ENCODE results near the gene ZNF865.

ZNF865 gene

GRCh38 chr19:55626350-55626749 lies 20.9 kb downstream of the ZNF865 start:
- POLR2A ChIA-PET: no interaction called here
- no peak for TF ChIP-seq CTCF (IDR thresholded peaks at IDR 0.05; ENCODE audit: control extremely low read depth, extremely low read depth, low read depth, missing control alignments)
- DNase-seq (ENCODE audit: extremely low spot score): no peak
- CTCF ChIA-PET: interaction anchor here (0.8 to 4.6 kb wide), 11 partner anchors 9 to 159 kb away, joined by 3 to 26 read pairs (median 3); partner anchors contain the start of gene ZNF865

GRCh38 chr19:55632463-55632834 lies 27.0 kb downstream of the ZNF865 start:
- TF ChIP-seq CTCF (IDR thresholded peaks at IDR 0.05; ENCODE audit: control extremely low read depth, extremely low read depth, low read depth, missing control alignments): peak; percentile 88
- ChIA-PET POLR2A (interaction anchor here (0.5 to 1.7 kb wide), 2 partner anchors 8 to 28 kb away, joined by 4 to 7 read pairs; partner anchors contain the start of genes ZNF784 and ZNF865), CTCF (interaction anchor here (0.6 to 9.0 kb wide), 57 partner anchors 9 to 716 kb away, joined by 3 to 109 read pairs (median 4); partner anchors contain the start of genes CCDC106, FIZ1, NAT14 and U2AF2)
- DNase-seq (ENCODE audit: extremely low spot score): peak; percentile 66

- POLR2A ChIA-PET: interaction anchor here (1.0 to 1.9 kb wide), 2 partner anchors 21 to 52 kb away, joined by 3 to 7 read pairs; partner anchors contain the start of gene U2AF2
- no peak for TF ChIP-seq CTCF (IDR thresholded peaks at IDR 0.05; ENCODE audit: control extremely low read depth, extremely low read depth, low read depth, missing control alignments)
- DNase-seq (ENCODE audit: extremely low spot score): no peak
- CTCF ChIA-PET: interaction anchor here (1.3 to 9.0 kb wide), 17 partner anchors 9 to 700 kb away, joined by 3 to 109 read pairs (median 19); partner anchors contain the start of genes CCDC106, U2AF2, ZNF581 and ZNF784
Measured at GRCh38 chr19:55633861-55634260, 28.4 kb downstream of the ZNF865 start.

- ChIA-PET CTCF (interaction anchor here (1.0 to 9.0 kb wide), 7 partner anchors 11 to 698 kb away, joined by 3 to 84 read pairs (median 4); partner anchors contain the start of genes CCDC106, U2AF2 and ZNF784), POLR2A (interaction anchor here (1.9 to 2.7 kb wide), 2 partner anchors 12 to 19 kb away, joined by 7 to 8 read pairs; partner anchors contain the start of genes CCDC106 and U2AF2)
- DNase-seq (ENCODE audit: extremely low spot score): no peak
- TF ChIP-seq CTCF (IDR thresholded peaks at IDR 0.05; ENCODE audit: control extremely low read depth, extremely low read depth, low read depth, missing control alignments): no peak
Measured at GRCh38 chr19:55635334-55635717, 29.9 kb downstream of the ZNF865 start.

GRCh38 chr19:55635856-55636440 lies 30.5 kb downstream of the ZNF865 start:
- TF ChIP-seq CTCF (IDR thresholded peaks at IDR 0.05; ENCODE audit: control extremely low read depth, extremely low read depth, low read depth, missing control alignments): no peak
- no peak for DNase-seq (ENCODE audit: extremely low spot score)
- CTCF ChIA-PET: interaction anchor here (1.0 to 9.0 kb wide), 6 partner anchors 11 to 30 kb away, joined by 3 to 84 read pairs (median 4); partner anchors contain the start of genes CCDC106, U2AF2 and ZNF784
- POLR2A ChIA-PET: interaction anchor here (1.9 to 2.7 kb wide), 2 partner anchors 12 to 19 kb away, joined by 7 to 8 read pairs; partner anchors contain the start of genes CCDC106 and U2AF2

- no peak for TF ChIP-seq CTCF (IDR thresholded peaks at IDR 0.05; ENCODE audit: control extremely low read depth, extremely low read depth, low read depth, missing control alignments)
- POLR2A ChIA-PET: interaction anchor here (0.8 to 2.7 kb wide), 4 partner anchors 11 to 49 kb away, joined by 4 to 8 read pairs (median 4); partner anchors contain the start of genes CCDC106 and U2AF2
Measured at GRCh38 chr19:55636723-55637122, 31.3 kb downstream of the ZNF865 start.

More at GRCh38 chr19:55636723-55637122, 31.3 kb downstream of the ZNF865 start:
- DNase-seq (ENCODE audit: extremely low spot score): no peak
- CTCF ChIA-PET: interaction anchor here (0.9 to 9.0 kb wide), 10 partner anchors 10 to 673 kb away, joined by 3 to 84 read pairs (median 4); partner anchors contain the start of genes CCDC106, U2AF2 and ZNF784
